C4-2B (cell line): ENCODE measurements around the gene PFKFB4.

ENCODE experiments used
- H3K27ac ChIP-seq: fragments of 450-650 bp; 2 replicates; pipeline ENCODE4 v1.5.1; 2017
- CTCF ChIP-seq: fragments of 450-650 bp; conservative IDR thresholded peaks from 2 replicates; pipeline ENCODE4 v1.5.1; 2017; ENCODE audit warnings: mild to moderate bottlenecking
- ZFX ChIP-seq: fragments of 450-650 bp; IDR thresholded peaks from 2 replicates; pipeline ENCODE4 v1.6.1; 2017

The PFKFB4 gene

DNA sequence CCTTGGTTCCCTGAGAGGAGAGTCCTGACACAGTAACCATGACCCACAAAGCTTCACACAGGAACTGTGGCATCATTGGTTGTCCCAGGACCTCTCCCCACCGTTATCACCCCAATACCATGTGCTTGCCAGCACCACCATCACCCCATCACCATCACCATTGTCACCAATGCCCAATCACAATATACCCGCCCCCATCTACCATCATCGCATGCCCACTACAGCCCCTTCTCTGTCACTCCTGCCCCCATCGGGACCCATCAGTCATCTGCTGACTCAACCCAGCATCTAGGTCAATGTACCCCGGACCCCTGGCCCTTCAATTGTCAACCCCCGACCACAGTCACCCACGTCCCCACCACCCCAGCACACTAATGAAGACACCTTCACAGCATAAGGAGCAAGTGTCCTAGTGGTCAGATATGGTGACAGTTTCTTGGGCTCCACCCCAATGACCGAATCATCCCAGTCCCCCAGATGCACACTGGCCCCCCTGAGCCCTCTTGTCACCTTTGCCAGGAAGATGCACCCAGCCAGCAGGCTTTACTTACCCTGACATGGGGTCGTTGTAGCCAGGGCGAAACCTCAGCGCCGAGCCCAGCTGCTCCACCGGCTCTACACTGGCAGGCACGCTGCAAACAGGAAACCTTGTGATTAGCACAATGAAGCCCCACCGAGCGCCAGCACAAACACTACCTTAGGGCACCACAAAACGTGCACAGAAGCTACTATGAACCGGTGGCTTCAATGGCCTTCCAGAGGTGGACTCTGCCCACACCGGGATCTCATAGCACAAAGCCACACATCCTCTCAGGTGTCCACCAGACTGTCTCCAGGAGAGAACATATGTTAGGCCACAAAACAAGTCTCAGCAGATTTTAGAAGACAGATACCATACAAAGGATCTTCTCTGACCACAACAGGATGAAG, 77.7 kb downstream of the PFKFB4 start:
- H3K27ac ChIP-seq, result no peak overlapping the region
- TF ChIP-seq ZFX (no peak), CTCF (no peak)

DNA sequence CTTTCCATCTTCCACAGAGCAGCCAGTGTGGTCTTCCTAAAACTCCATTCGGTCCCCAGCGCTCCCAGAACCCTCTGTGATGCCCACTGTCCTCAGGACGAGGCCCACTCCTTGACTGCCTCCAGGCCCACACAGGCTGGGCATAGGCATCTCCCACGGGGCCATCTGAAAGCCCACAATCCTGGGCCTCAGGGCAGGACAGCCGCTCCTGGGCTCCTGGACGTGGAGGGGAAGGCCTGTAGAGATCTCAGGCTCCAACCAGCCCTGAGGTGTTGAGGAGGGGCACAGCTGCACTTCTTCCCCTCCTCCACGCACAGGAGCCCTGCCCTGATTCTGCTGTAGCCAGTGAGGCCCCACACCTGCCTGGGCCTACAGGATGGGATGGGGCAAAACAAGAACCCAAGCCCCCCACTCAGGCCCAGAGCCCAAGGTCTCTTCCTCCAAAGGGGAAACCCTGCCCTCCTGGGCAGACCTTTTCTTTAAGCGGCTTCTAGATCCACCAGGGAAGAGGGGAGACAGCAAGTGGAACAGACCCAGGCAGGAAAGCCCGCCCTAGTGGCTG, 78.6 kb downstream of the PFKFB4 start:
- H3K27ac ChIP-seq, result no peak overlapping the region

GRCh38 chr3:48476426-48477053, 80.1 kb downstream of the PFKFB4 start:
- TF ChIP-seq CTCF (no peak), ZFX (no peak)
- no peak overlapping the region for H3K27ac ChIP-seq

More for the DNA sequence above, 78.6 kb downstream of the PFKFB4 start:
- TF ChIP-seq ZFX (no peak), CTCF (no peak)

DNA sequence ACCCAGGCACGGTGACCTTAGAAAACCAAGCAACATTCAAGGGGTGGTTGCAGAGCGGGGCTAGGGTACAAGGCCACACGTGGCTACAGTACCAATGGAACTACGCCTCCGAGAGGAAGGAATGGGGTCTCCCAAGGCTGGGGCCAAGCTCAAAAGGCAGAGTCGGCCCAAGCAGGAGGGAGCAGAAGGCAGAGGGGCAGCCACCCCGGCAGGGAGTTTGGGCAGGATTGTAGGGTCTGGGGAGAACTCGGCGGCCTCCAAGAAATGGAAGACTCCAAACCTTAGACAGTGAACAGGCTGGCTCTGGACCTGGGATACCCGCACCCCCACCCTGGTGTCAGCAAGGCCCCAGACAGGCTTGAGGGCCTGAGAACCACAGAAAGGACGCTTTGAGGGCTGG, 81.4 kb downstream of the PFKFB4 start:
- no peak overlapping the region for H3K27ac ChIP-seq
- no peak for TF ChIP-seq ZFX
- no peak for TF ChIP-seq CTCF

GRCh38 chr3:48474619-48475018, 82.0 kb downstream of the PFKFB4 start:
- TF ChIP-seq ZFX, result no peak
- no peak for TF ChIP-seq CTCF
- no peak overlapping the region for H3K27ac ChIP-seq

DNA sequence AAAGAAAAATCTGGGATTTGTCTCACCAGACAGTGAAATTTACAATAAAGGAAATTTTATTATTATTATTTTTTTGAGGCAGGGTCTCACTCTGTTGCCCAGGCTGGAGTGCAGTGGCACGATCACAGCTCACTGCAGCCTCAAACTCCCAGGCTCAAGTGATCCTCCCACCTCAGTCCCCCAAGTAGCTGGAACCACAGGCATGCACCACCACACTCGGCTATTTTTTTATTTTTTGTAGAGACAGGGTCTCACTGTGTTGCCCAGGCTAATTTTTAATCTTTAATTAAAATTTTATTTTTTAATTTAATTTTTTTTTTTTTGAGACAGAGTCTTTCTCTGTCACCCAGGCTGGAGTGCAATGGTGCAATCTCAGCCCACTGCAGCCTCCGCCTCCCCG, 82.6 kb downstream of the PFKFB4 start:
- peak overlapping the region; percentile 85 for H3K27ac ChIP-seq

- peak overlapping the region; percentile 85 for H3K27ac ChIP-seq
- TF ChIP-seq CTCF (no peak), ZFX (no peak)
Observed at GRCh38 chr3:48473617-48473952, 83.0 kb downstream of the PFKFB4 start.
